Hematopoietic multipotent progenitor cell treated with erythropoietin and hydrocortisone succinate and interleukin-3 and kit ligand, for 4 days (in vitro differentiated cells): ENCODE data around the gene ENTPD5.
"Not testable (repeated sequence)": the region's sequence is repeated elsewhere in the genome, so short reads cannot be mapped to it uniquely, and the experiment has no call there.

Experiments used
- DNase-seq: peaks from one replicate; pipeline ENCODE4 v3.0.0-alpha.2; 2015

ENTPD5 gene

DNA sequence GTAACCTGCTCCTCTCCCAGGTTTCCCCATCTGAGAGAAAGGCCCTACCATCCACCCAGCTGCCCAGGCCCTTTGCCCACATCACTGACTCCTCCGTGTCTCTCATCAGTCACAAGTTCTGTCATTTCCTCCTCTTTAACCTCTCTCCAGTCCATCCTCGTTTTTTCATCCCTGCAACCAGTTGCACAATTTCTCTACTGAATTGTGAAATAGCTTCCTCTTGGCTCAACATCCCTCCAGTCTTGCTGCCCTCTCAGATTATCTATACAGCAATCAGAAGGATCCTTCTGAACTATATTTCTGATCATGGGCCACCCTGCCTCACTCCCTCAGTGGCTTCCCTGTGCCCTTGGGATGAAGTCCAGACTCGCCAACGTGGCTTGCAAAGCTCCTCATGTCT lies 76.0 kb downstream of the ENTPD5 start:
- DNase-seq, result peak; percentile 62

DNA sequence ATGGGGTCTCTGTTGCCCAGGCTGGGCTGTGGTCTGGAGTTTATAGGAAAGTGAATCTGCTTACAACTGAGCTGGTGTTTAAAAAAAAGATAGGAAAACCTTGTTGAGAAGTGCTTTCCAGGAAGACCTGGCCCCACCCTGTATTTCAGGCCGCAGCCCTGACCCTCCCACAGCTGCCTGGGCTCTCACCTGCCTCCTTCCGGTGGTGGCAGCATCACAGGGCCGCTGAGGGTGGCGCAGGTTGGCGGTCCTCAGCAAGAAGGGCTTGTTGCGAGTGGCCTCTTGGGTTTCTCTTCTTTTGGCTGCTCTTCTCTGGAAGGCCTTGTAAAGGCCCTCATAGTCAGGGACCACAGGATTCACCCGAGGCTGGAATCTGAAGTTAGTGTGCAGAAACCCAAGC lies 76.9 kb downstream of the ENTPD5 start:
- DNase-seq, result no peak

DNA sequence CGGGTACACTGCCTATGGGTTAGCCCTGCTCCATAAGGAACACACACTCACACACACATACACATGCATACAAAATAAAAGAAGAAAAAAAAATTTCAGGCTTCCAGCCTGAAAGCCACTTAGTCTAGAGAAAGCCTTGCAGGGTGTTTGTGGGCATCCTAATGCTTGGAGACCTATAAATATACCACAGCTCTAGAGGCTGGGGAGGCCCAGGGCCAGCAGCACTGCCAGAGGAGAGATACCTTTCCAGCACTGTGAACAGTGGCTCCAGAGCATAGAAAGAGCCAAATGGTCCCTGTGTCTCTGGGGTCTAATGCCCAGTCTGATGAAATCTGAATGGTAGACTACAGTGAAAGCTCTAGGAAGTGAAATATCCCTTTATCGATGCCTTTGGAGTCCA lies 82.1 kb downstream of the ENTPD5 start:
- no peak for DNase-seq

DNA sequence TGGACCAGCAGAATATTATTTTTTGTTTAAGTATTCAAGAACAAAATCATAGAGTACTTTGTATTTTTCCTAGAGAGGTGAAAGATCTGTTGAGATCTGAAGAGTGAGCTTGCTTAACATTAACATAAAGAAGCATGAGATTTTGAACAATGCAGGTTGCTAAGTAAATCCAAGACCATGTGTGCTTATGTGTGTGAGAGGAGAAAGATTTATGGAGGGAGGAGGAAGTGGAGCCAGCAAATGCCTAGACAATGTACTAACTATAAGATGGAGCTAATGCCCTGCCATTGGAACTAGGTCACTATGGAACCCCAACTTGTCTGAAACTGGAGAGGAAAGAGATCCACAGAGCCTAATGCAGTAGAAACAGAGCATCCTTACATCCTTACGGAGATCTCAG lies 82.5 kb downstream of the ENTPD5 start:
- no peak for DNase-seq

DNA sequence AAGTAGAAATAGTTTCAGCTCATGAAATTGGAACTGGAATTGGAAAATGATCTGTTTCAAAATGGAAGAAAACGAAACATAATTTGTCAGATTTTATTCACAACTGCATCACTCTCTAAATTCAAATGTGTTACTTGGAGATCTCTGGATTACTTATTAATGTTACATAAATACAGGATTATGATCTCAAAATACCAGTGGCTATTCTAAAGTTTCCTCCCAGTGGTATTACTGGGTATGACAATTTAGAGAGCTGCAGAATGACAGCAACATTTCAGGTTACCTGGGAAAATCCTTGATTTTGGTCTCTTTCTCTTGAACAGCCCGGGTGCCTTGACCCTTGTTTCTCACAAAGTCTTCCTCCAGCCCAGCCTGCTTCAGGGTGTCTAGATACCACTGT lies 83.4 kb downstream of the ENTPD5 start:
- DNase-seq, result peak; percentile 57

DNA sequence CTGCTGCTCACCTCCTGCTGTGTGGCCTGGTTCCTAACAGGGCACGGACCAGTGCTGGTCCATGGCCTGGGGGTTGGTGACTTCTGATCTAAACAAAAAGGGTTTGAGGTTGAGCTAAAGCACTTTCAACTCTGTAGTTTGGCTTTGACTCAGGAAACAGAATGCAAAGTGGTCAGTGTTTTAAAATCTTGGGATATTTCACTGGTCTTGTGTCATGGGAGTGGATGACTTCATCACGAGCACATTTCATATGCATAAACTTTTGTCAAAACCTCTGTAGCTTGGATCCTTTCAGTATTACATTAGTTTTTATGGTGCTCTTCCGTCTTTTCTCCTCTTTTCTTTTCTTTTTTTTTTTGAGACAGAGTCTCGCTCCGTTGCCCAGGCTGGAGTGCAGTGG lies 94.8 kb downstream of the ENTPD5 start:
- DNase-seq, result no peak

DNA sequence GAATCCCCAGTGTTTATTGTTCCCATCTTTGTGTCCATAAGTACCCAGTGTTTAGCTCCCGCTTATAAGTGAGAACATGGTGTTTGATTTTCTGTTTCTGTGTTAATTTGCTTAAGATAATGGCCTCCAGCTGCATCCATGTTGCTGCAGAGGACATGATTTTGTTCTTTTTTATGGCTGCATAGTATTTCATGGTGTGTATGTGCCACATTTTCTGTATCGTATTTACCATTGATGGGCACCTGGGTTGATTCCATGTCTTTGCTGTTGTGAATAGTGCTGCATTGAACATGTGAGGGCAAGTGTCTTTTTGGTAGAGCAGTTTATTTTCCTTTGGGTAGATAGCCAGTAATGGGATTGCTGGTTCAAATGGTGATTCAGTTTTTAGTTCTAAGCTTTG lies 99.6 kb downstream of the ENTPD5 start:
- DNase-seq, result not testable (repeated sequence)

DNA sequence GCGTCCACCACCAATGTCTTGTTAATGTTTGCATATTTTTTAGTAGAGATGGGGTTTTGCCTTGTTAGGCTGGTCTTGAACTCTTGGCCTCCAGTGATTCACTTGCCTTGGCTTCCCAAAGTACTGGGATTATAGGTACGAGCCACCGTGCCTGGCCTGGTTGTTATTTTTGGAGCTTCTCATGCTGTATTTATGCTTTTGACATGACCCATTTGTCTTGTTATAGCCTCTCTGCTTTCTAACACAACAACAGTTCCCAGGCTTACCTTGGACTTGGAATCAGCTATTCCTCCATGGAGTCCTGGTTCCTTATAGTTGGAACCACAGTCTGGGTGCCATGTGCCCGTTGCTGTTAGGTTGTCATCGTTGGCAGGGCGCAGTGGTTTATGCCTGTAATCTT lies 102.8 kb downstream of the ENTPD5 start:
- no peak for DNase-seq

DNA sequence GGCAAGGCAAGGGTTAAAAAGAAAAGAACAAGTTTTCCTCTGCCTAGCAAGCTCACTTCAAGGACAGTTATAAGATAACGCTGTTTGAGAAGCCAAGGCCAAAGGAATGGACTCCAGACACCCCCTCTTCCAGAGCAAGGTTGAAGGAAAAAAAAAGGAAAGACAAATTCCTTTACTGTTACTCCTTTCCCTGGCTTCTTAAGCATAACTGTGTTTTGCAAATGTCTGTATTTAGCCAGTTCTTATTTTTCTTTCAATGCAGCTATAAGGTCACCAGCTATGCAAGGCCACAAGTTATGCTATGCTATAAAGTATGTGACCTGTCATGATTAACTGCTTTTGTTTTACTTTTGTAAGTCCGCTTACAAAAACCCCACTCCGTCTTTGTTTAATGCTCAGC lies 105.8 kb downstream of the ENTPD5 start:
- no peak for DNase-seq

DNA sequence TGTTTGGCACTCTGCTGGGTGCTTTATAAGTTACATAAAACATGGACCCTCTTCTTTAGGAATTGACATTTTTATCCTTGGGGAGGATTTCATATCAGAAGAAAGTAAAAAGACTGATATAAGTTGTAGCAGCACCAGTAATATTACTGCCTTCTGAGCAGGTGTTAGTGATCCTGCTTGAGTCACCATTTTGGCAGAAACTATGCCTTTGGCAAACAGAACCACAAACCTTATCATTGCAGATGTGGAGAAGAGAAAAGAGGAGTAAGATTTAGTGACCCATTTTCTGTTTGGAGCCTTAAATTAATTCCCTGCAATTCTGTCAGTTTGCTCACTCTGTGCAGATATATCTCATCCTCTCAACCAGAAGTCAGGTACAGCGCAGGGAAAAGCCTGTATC lies 109.4 kb downstream of the ENTPD5 start:
- no peak for DNase-seq
